BLaER1 (cell line): ENCODE data around the gene CDK14.

ENCODE experiments used
- H3K27ac ChIP-seq: shearing (Covaris generic); formaldehyde crosslinking; 2 replicates; pipeline ENCODE4 v1.8.1; 2022
- H3K27me3 ChIP-seq: shearing (Covaris generic); formaldehyde crosslinking; 2 replicates; pipeline ENCODE4 v1.8.1; 2022
- H3K36me3 ChIP-seq: shearing (Covaris generic); formaldehyde crosslinking; 2 replicates; pipeline ENCODE4 v1.8.1; 2022
- H3K4me1 ChIP-seq: shearing (Covaris generic); formaldehyde crosslinking; 2 replicates; pipeline ENCODE4 v1.8.1; 2022
- H3K4me2 ChIP-seq: shearing (Covaris generic); formaldehyde crosslinking; 2 replicates; pipeline ENCODE4 v1.8.1; 2022
- H3K4me3 ChIP-seq: shearing (Covaris generic); formaldehyde crosslinking; 2 replicates; pipeline ENCODE4 v1.8.1; 2022
- H3K9ac ChIP-seq: shearing (Covaris generic); formaldehyde crosslinking; 2 replicates; pipeline ENCODE4 v1.8.1; 2022
- H3K9me3 ChIP-seq: shearing (Covaris generic); formaldehyde crosslinking; 2 replicates; pipeline ENCODE4 v1.8.1; 2022
- H4K20me1 ChIP-seq: shearing (Covaris generic); formaldehyde crosslinking; 2 replicates; pipeline ENCODE4 v1.8.1; 2022
- Cebpa-rat ChIP-seq: shearing (Covaris generic); IDR thresholded peaks from 2 replicates; pipeline ENCODE4 v1.8.1; 2022

CDK14 gene

DNA sequence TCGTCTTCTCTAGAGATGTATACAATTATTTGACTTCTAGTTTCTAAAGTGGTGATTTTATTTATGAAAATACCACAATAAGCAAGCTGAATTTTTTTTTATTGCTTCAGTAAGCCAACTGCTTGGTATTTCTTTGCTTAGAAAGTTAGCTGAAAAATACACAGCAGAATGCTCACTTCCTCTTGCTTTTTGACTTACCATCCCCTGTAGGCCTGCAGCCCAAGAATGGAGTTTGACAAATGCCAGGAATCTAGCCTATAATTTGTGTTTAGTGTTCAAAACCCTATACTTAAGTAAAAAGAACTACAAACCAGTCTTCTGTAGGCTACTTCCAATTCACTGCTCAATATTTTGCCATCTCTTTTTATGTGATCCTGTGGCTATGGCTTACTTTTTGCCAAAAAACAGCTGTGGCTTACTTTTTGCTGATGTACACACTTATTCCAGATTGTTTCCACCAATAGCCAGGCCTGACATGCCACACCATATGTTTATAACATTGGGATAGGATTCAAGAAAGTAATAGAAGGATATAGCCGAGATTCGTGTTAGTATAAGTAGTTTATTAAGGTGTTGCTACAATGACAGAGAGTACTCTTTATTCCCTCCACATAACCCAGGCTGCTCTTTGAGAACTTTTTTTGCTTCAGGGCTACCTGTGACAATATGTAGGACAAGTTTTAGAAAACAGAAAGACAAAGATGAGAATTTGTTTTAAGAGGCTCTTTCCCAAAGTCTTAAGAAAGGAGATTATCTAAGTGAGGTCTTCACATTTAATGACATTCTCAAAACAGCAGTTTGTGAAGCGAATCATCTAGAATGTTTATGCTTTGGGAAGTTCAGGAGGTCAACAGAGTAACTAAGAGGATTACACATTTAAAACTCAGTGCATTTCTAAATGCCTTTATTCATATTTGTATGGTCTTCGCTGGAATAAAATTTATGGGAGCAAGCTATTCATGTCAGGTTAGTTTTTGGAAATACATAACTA, 404.2 kb downstream of the CDK14 start:
- no peaks in the 10 kb centered on the region for H3K27me3 ChIP-seq
- no peak overlapping the region for H3K4me3 ChIP-seq
- no peak overlapping the region for H3K4me2 ChIP-seq
- no peaks in the 10 kb centered on the region for H3K9me3 ChIP-seq
- H3K27ac ChIP-seq = no peak overlapping the region
- no peaks in the 10 kb centered on the region for H4K20me1 ChIP-seq
- H3K36me3 ChIP-seq = peaks cover 23% of the 10 kb centered on the region; the same call in 1 of the 2 replicates
- TF ChIP-seq Cebpa-rat = no peak
- no peaks in the 10 kb centered on the region for H3K4me1 ChIP-seq
- no peak overlapping the region for H3K9ac ChIP-seq

DNA sequence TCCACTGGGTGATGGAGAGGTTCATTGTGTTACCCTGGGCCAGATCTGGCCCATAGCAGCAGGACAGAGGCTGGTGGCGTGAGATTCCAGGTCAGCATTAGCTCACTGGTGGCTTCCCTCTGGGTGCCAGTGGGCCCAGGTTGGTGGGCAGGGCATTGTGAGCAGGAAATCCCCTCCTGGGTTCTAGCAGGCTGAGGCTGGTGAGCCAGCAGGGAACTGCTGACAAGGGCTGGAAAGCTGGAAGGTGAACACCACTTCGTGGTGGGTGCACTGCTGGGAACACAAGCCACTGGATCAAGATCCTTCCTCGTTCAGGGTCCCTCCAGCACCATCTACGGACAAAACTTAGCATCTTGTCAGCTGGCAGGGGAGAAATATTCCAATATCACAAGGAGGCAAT, 408.9 kb downstream of the CDK14 start:
- Histone ChIP-seq H3K4me1 (no peaks in the 10 kb centered on the region), H3K27me3 (no peaks in the 10 kb centered on the region), H3K9ac (no peak overlapping the region), H3K4me3 (no peak overlapping the region), H3K27ac (no peak overlapping the region), H3K36me3 (peaks cover 20% of the 10 kb centered on the region; the same call in 1 of the 2 replicates), H4K20me1 (no peaks in the 10 kb centered on the region), H3K9me3 (no peaks in the 10 kb centered on the region), H3K4me2 (no peak overlapping the region)
- no peak for TF ChIP-seq Cebpa-rat

- no peaks in the 10 kb centered on the region for H3K27me3 ChIP-seq
- no peaks in the 10 kb centered on the region for H3K9me3 ChIP-seq
- H3K36me3 ChIP-seq = peaks cover 20% of the 10 kb centered on the region; the same call in 1 of the 2 replicates
- H3K9ac ChIP-seq = no peak overlapping the region
- H3K4me2 ChIP-seq = no peak overlapping the region
- no peak overlapping the region for H3K27ac ChIP-seq
- H4K20me1 ChIP-seq = no peaks in the 10 kb centered on the region
- no peak overlapping the region for H3K4me3 ChIP-seq
- H3K4me1 ChIP-seq = no peaks in the 10 kb centered on the region
- TF ChIP-seq Cebpa-rat = no peak
Measured at GRCh38 chr7:91005841-91006240, 409.7 kb downstream of the CDK14 start.

DNA sequence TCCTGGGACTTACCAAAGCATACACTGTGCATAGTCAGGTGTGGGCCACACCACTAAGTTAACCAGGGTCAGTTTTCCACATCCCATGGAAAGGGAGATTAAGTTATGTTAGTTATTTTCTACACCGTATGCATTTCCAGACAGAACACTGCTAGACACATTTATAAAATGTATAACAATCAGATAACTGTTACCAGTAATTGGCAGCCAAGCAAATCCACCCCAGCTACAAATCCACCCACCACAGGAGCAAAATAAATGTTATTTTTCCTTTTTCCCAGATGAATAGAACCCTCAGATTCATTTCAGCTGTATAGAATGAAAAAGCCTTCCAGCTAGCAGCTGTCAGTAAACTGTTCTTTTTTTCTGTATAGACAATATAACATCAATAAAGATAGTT, 411.2 kb downstream of the CDK14 start:
- TF ChIP-seq Cebpa-rat = no peak
- no peaks in the 10 kb centered on the region for H3K9me3 ChIP-seq
- H3K4me3 ChIP-seq = no peak overlapping the region
- H3K27me3 ChIP-seq = no peaks in the 10 kb centered on the region
- H3K36me3 ChIP-seq = peaks cover 20% of the 10 kb centered on the region; the same call in 1 of the 2 replicates
- no peaks in the 10 kb centered on the region for H4K20me1 ChIP-seq
- no peak overlapping the region for H3K4me2 ChIP-seq
- H3K4me1 ChIP-seq = no peaks in the 10 kb centered on the region
- no peak overlapping the region for H3K27ac ChIP-seq
- no peak overlapping the region for H3K9ac ChIP-seq

GRCh38 chr7:91013078-91013477, 417.0 kb downstream of the CDK14 start:
- Histone ChIP-seq H3K9ac (no peak overlapping the region), H3K9me3 (peaks cover under 1% of the 10 kb centered on the region; the same call in 1 of the 2 replicates), H3K36me3 (no peaks in the 10 kb centered on the region), H3K27me3 (no peaks in the 10 kb centered on the region), H3K4me1 (peaks cover 9% of the 10 kb centered on the region), H3K4me2 (peak overlapping the region; percentile 42), H3K4me3 (no peak overlapping the region), H4K20me1 (no peaks in the 10 kb centered on the region), H3K27ac (no peak overlapping the region)
- no peak for TF ChIP-seq Cebpa-rat

GRCh38 chr7:91019686-91020385, 423.7 kb downstream of the CDK14 start:
- Histone ChIP-seq H3K4me3 (no peak overlapping the region), H3K4me2 (no peak overlapping the region), H3K9me3 (peaks cover 5% of the 10 kb centered on the region; the same call in 1 of the 2 replicates), H3K27ac (no peak overlapping the region), H3K36me3 (0 out of 2 replicates have a peak, but pooled peaks cover 6% of the 10 kb centered on the region), H4K20me1 (no peaks in the 10 kb centered on the region), H3K27me3 (no peaks in the 10 kb centered on the region), H3K4me1 (no peaks in the 10 kb centered on the region), H3K9ac (no peak overlapping the region)
- no peak for TF ChIP-seq Cebpa-rat

DNA sequence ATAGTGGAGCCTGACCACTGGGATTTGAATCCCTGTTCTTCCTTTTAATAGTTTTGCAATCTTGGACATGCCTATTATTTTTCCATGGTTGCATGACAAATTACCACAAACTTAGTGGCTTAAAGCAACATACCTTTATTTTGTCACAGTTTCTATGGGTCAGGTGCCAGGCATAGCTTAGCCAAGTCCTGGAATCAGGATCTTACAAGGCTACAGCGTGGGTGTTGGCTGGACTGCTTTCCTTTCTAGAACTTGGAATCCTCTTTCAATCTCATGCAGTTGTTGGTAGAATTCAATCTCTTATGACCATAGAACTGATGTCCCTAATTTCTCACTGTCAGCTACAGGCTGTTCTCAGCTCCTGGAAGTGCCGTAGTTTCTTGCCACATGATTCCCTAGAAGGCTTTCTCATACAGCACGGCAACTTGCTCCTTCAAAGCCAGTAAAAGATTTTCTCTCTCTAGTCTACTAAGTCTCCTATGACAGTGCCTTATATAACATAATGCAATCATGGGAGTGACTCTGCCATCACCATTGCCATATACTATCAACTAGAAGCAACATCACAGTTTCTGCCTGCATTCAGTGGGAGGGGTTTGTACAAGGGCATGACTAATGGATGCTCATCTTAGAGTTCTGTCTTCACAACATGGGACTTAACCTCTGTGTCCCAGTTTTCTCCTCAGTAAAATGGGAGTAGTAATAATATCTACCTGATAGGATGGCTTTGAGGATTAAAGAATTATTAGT, 424.7 kb downstream of the CDK14 start:
- no peak for TF ChIP-seq Cebpa-rat
- 0 out of 2 replicates have a peak, but pooled peaks cover 6% of the 10 kb centered on the region for H3K36me3 ChIP-seq
- H3K27me3 ChIP-seq = no peaks in the 10 kb centered on the region
- no peak overlapping the region for H3K27ac ChIP-seq
- peaks cover 5% of the 10 kb centered on the region; the same call in 1 of the 2 replicates for H3K9me3 ChIP-seq
- H4K20me1 ChIP-seq = no peaks in the 10 kb centered on the region
- H3K9ac ChIP-seq = no peak overlapping the region
- no peak overlapping the region for H3K4me2 ChIP-seq
- H3K4me3 ChIP-seq = no peak overlapping the region
- no peaks in the 10 kb centered on the region for H3K4me1 ChIP-seq

DNA sequence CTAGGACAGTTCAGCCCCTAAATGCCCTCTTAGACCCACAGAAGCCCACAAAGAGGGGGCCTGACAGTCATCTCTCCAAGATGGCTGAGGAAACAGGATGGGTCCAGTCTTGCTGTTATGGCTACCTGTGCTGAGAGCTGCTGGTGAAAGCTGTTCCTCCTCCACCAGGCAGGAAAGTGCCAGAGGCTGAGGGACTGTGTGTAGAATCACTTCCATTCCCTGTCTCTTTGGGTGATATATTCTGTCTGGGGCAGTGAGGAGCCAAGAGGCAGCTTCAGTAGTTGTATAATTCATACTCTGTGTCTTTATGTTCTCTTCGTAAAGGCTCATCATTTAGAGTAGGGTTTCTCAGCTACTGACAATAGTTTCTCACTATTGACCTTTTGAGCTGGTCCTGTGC, 425.8 kb downstream of the CDK14 start:
- Histone ChIP-seq H3K9me3 (peaks cover 5% of the 10 kb centered on the region; the same call in 1 of the 2 replicates), H3K36me3 (0 out of 2 replicates have a peak, but pooled peaks cover 6% of the 10 kb centered on the region), H3K4me2 (no peak overlapping the region), H3K27ac (no peak overlapping the region), H4K20me1 (no peaks in the 10 kb centered on the region), H3K4me1 (no peaks in the 10 kb centered on the region), H3K27me3 (no peaks in the 10 kb centered on the region), H3K4me3 (no peak overlapping the region), H3K9ac (no peak overlapping the region)
- no peak for TF ChIP-seq Cebpa-rat

GRCh38 chr7:91025906-91026390, 429.8 kb downstream of the CDK14 start:
- Histone ChIP-seq H3K27ac (no peak overlapping the region), H3K27me3 (no peaks in the 10 kb centered on the region), H3K4me3 (no peak overlapping the region), H3K9ac (no peak overlapping the region), H4K20me1 (no peaks in the 10 kb centered on the region), H3K4me1 (no peaks in the 10 kb centered on the region), H3K9me3 (no peaks in the 10 kb centered on the region), H3K4me2 (no peak overlapping the region), H3K36me3 (no peaks in the 10 kb centered on the region)
- no peak for TF ChIP-seq Cebpa-rat
